Measurements from ENCODE around the gene LRIT2. TPM values are rescaled to one million over a fixed set of nuclear protein-coding genes. Genes with fewer than 3 reads are reported as not detected.
"Not testable (repeated sequence)": the region's sequence is repeated elsewhere in the genome, so short reads cannot be mapped to it uniquely, and the experiment has no call there.

LRIT2 gene
- total RNA-seq, 1 experiment from 2014 or later: not detected

GRCh38 chr10:84176351-84176750 lies 49.0 kb downstream of the LRIT2 start:
- TF ChIP-seq CTCF (IDR thresholded peaks at IDR 0.05; ENCODE audit: unreplicated experiment): no peak
- H3K27me3 Mint-ChIP-seq (ENCODE audit: unreplicated experiment): no peaks in the 10 kb centered on the region
- no peak overlapping the region for H3K4me3 Mint-ChIP-seq (ENCODE audit: low read depth, unreplicated experiment)
- no peak overlapping the region for H3K27ac Mint-ChIP-seq (ENCODE audit: unreplicated experiment)
- H3K4me1 Mint-ChIP-seq (ENCODE audit: low read depth, unreplicated experiment): no peaks in the 10 kb centered on the region
- DNase-seq: no peak
- no peaks in the 10 kb centered on the region for H3K9me3 Mint-ChIP-seq (ENCODE audit: low read depth, unreplicated experiment)
- H3K36me3 Mint-ChIP-seq (ENCODE audit: insufficient read depth, unreplicated experiment): no peaks in the 10 kb centered on the region
- intact Hi-C loops (cut with micrococcal nuclease; ENCODE audit: unreplicated experiment): no loop called here
- BruUV-seq (replicated peaks): no TSS peak
- CTCF ChIA-PET: no interaction called here

DNA sequence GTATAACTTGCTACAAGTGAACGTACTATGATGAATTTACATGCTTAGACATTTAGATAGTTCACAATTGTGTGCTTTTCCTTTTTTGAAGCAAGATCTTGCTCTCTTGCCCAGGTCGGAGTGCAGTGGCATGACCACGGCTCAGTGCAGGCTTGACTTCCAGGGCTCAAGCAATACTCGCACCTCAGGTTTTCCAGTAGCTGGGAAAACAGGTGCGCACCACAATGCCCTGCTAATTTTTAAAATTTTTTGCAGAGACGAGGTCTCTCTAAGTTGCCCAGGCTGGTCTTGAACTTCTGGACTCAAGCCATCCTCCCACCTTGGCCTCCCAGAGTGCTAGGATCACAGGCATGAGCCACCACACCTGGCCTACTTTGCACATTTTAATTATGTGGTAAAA lies 49.9 kb downstream of the LRIT2 start:
- Mint-ChIP-seq H3K27ac (ENCODE audit: unreplicated experiment) (no peak overlapping the region), H3K4me3 (ENCODE audit: low read depth, unreplicated experiment) (no peak overlapping the region), H3K27me3 (ENCODE audit: unreplicated experiment) (no peaks in the 10 kb centered on the region), H3K36me3 (ENCODE audit: insufficient read depth, unreplicated experiment) (no peaks in the 10 kb centered on the region), H3K4me1 (ENCODE audit: low read depth, unreplicated experiment) (no peaks in the 10 kb centered on the region), H3K9me3 (ENCODE audit: low read depth, unreplicated experiment) (no peaks in the 10 kb centered on the region)
- BruUV-seq (replicated peaks): no TSS peak
- CTCF ChIA-PET: no interaction called here
- TF ChIP-seq CTCF (IDR thresholded peaks at IDR 0.05; ENCODE audit: unreplicated experiment): no peak
- DNase-seq: no peak
- intact Hi-C loops (cut with micrococcal nuclease; ENCODE audit: unreplicated experiment): no loop called here

- DNase-seq: no peak
- H3K4me3 Mint-ChIP-seq (ENCODE audit: low read depth, unreplicated experiment): no peak within 1 kb of the TSS
- CTCF ChIA-PET: no interaction called here
- no peaks in the 10 kb centered on the region for H3K36me3 Mint-ChIP-seq (ENCODE audit: insufficient read depth, unreplicated experiment)
- no peaks in the 10 kb centered on the region for H3K27me3 Mint-ChIP-seq (ENCODE audit: unreplicated experiment)
- TF ChIP-seq CTCF (IDR thresholded peaks at IDR 0.05; ENCODE audit: unreplicated experiment): no peak
- intact Hi-C loops (cut with micrococcal nuclease; ENCODE audit: unreplicated experiment): no loop called here
- H3K4me1 Mint-ChIP-seq (ENCODE audit: low read depth, unreplicated experiment): no peaks in the 10 kb centered on the region
- no peaks in the 10 kb centered on the region for H3K9me3 Mint-ChIP-seq (ENCODE audit: low read depth, unreplicated experiment)
- no TSS peak for BruUV-seq (replicated peaks)
- no peak within 1 kb of the TSS for H3K27ac Mint-ChIP-seq (ENCODE audit: unreplicated experiment)
These were observed 51.8 kb downstream of the LRIT2 start, which contains the start of gene GPR15LG for GRCh38 chr10:84173501-84173929. Gene GPR15LG (plus strand): TSS chr10:84173801. CDS start chr10:84173852, 51 bp downstream.

DNA sequence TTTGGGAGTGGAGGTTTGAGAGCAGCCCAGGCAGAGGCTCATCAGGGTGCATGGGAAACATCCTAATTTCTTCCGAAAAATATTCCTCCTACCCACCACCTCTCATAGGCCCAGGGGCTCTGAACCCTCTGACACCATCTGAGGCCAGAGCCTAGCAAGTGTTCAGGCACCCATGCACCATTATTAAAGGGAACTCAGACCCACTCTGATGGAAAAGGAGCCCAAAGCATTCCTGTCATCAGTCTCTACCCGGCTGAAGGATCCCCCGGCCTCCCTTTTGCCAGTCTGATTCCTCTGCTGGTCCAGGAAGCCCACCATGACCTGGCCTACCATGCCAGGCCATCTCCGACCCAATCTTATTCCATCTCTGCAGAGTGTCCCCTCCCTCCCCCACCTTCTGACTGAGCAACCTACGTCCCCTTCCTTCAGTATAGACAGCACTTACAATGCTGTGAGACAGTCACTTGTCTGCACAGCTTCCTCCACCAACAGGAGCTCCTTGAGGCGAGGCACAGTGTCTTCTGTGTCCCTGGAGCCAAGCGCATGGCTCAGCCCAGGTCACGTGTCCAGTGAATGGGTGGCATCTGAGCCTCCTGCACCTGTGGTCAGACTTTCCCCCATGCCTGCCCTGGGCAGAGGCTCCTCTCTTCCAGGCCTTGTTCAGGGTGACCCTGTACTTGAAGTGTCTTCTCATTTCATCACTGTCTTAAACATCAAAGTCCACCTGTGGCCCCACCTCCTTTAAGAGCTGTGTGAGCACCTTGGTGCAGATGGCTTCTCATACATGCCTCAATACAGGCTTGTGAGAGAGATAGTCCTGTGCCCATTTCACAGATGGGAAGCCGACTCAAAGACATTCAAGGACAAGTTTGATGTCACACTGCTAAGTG lies 52.6 kb downstream of the LRIT2 start:
- no peak for DNase-seq
- no peak overlapping the region for H3K4me3 Mint-ChIP-seq (ENCODE audit: low read depth, unreplicated experiment)
- intact Hi-C loops (cut with micrococcal nuclease; ENCODE audit: unreplicated experiment): no loop called here
- H3K27me3 Mint-ChIP-seq (ENCODE audit: unreplicated experiment): no peaks in the 10 kb centered on the region
- no peaks in the 10 kb centered on the region for H3K9me3 Mint-ChIP-seq (ENCODE audit: low read depth, unreplicated experiment)
- BruUV-seq (replicated peaks): no TSS peak
- no peaks in the 10 kb centered on the region for H3K4me1 Mint-ChIP-seq (ENCODE audit: low read depth, unreplicated experiment)
- no peak overlapping the region for H3K27ac Mint-ChIP-seq (ENCODE audit: unreplicated experiment)
- CTCF ChIA-PET: no interaction called here
- no peaks in the 10 kb centered on the region for H3K36me3 Mint-ChIP-seq (ENCODE audit: insufficient read depth, unreplicated experiment)
- TF ChIP-seq CTCF (IDR thresholded peaks at IDR 0.05; ENCODE audit: unreplicated experiment): no peak

DNA sequence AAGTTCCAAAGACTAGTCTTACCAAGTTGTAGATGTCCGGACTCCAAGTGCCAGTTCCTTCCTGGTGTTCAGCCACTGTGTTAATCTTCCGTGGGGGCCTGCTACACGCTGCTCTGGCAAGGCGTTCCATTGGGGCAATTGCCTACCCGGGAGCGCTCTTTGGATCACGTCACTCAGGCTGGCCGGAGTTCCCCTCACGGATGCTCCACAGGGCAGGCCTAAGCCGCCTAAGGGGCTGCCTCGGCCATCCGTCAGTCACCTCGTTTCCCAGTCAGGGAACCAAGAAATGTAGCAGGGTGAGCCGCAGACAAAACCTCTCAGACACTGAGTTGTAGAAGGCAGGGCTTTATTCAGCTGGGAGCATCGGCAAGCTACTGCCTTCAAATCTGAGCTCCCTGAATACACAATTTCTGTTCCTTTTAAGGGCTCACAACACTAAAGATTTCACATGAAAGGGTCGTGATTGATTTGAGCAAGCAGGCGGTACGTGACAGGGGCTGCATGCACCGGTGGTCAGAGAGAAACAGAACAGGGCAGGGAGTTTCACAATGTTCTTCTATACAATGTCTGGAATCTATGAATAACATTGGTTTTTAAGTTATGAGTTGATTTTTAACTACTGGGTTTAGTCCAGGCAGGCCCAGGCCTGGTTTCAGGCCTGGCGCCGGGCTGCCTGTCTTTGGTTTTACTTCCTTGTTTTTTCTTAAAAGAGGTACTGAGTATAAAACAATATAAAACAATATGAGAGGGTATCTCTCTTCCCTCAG lies 53.5 kb downstream of the LRIT2 start:
- CTCF ChIA-PET; H3K27me3 Mint-ChIP-seq (ENCODE audit: unreplicated experiment); H3K4me1 Mint-ChIP-seq (ENCODE audit: low read depth, unreplicated experiment); H3K36me3 Mint-ChIP-seq (ENCODE audit: insufficient read depth, unreplicated experiment); H3K27ac Mint-ChIP-seq (ENCODE audit: unreplicated experiment); H3K4me3 Mint-ChIP-seq (ENCODE audit: low read depth, unreplicated experiment); intact Hi-C loops (cut with micrococcal nuclease; ENCODE audit: unreplicated experiment); BruUV-seq (replicated peaks); H3K9me3 Mint-ChIP-seq (ENCODE audit: low read depth, unreplicated experiment); DNase-seq: not testable (repeated sequence)

- intact Hi-C loops (cut with micrococcal nuclease; ENCODE audit: unreplicated experiment); H3K36me3 Mint-ChIP-seq (ENCODE audit: insufficient read depth, unreplicated experiment); H3K4me3 Mint-ChIP-seq (ENCODE audit: low read depth, unreplicated experiment); DNase-seq; CTCF ChIA-PET; H3K27me3 Mint-ChIP-seq (ENCODE audit: unreplicated experiment); H3K27ac Mint-ChIP-seq (ENCODE audit: unreplicated experiment); H3K9me3 Mint-ChIP-seq (ENCODE audit: low read depth, unreplicated experiment); BruUV-seq (replicated peaks); H3K4me1 Mint-ChIP-seq (ENCODE audit: low read depth, unreplicated experiment): not testable (repeated sequence)
These were observed 54.1 kb downstream of the LRIT2 start for GRCh38 chr10:84171237-84171636.

Data from Calu3 (cell line).